HG02885 (cell line): ENCODE data around the gene OR6P1.

Source experiments
- ATAC-seq: cut with Tn5 transposase; IDR thresholded peaks from one replicate; pipeline ENCODE4 v1.9.1; 2021; ENCODE audit warnings: mild to moderate bottlenecking; ENCODE audit not compliant: unreplicated experiment, poor library complexity

Gene OR6P1

GRCh38 chr1:158520955-158521665, 49.3 kb downstream of the OR6P1 start:
- no peak for ATAC-seq

GRCh38 chr1:158520021-158520420, 50.4 kb downstream of the OR6P1 start:
- no peak for ATAC-seq

DNA sequence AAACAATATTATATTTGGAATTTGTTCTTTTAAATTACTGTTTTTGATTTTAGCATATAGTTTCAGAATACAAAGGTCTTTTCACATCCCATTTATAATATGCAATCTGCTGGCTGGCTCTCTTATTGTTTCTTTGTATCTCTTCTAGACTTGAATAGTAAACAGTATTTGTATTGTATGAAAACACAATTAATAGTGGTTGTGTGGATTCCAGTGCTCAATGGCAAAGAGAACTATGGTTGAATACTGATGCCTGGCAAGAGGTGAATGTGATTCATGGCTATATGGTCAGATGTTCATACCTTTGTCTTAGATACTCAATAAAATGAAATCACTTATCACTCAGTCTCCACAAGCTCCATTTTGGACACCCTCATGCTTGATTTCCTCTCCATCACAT, 53.4 kb downstream of the OR6P1 start:
- no peak for ATAC-seq
